Activated CD8-positive, alpha-beta memory T cell treated with anti-CD3 and anti-CD28 coated beads, Interleukin-2, amount 50 U/mL, for 48 hours (primary cell): ENCODE results near the gene SCG3.

Experiments
- DNase-seq: peaks from one replicate; pipeline ENCODE4 v3.0.0-alpha.2; 2020

Gene SCG3

DNA sequence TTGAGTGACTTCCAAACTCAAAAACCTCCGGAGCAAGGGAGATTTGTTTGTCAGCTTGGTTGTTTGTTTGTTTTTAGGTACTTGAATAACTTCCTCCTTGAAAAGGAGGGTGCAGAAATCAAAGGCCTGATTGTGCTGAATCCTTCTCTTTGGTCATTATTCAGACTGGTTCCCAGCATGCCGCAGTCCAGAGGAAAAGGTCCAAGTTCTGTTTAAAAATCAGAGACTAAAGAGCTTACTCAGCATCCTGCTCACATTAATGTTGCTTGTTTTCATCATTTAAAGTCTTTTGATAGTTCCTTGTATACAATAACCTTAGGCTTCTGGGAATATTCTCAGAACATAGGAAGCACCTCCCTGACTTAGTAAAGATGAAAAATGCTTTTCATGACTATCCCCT, 982 bp upstream of the SCG3 start:
- DNase-seq = no peak

DNA sequence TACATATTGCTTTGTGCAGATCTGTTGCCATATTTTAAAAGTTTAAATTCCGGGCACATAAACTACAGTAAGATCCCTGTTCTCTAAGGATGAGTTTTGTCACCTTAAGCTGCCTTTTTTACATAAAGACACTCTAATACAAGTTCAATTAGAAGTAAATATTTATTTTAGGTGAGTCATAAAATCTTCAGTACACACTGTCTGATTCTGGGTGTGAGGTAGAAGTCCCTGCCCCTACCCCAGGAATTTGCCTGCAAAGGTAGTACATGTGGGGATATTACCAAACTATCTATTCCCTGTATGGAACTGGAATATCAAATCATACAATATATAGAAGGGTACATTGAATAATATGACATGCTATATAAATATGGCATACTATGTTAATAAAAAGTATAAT, 6.3 kb downstream of the SCG3 start:
- DNase-seq = no peak

GRCh38 chr15:51688863-51689262, 7.6 kb downstream of the SCG3 start:
- no peak for DNase-seq

DNA sequence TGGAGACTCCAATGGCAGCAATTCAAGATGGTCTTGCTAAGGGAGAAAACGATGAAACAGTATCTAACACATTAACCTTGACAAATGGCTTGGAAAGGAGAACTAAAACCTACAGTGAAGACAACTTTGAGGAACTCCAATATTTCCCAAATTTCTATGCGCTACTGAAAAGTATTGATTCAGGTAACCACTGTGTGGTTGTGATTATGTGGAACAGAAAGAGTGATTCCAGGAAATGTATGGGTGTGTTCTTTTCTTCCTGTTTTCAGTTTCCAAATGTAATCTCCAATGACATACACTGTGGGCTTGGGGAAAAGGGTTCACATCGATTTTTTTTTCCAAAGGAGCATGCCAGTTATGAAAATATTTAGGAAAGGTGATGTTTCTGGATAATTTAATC, 10.9 kb downstream of the SCG3 start:
- no peak for DNase-seq

- DNase-seq = no peak
Measured at GRCh38 chr15:51696566-51696965, 15.3 kb downstream of the SCG3 start.

DNA sequence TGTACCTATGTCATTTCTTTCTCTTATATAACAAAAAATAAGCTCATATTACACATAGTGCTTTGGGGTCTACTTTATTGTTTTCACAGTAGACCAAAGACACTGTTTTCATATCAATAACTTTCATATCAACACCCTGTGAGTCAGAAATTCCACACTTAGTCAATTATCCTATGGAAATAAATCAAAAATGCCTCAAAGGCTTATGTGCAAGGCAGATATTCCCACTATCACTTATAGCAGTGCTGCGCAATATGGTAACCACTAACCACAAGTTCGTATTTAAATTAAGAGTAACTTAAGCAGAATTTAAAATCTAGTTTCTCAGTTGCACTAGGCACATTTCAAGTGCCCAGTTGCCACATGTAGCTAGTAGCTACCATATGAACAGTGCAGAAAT, 15.9 kb downstream of the SCG3 start:
- no peak for DNase-seq

DNA sequence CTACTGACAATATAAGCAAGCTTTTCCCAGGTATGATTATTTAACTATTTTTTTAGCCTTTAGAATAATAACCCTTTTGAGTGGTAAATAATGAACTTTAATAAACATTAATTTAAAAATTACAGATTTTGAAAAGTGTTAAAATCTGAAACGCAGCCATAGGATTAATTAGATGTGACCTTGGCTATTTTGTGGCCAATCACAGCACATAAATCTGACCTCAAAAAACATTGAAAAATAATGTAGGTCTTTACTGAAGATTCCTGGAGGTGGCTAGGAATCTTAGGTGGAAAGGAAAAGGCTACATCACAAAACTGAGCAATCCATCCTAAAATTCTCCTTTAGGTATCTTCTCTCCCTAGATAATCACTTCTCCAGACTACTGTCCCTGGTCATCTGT, 18.1 kb downstream of the SCG3 start:
- no peak for DNase-seq

- no peak for DNase-seq
Measured at GRCh38 chr15:51702710-51703109, 21.4 kb downstream of the SCG3 start.

- no peak for DNase-seq
Measured at GRCh38 chr15:51706291-51706690, 25.0 kb downstream of the SCG3 start.

GRCh38 chr15:51706926-51707608, 25.8 kb downstream of the SCG3 start:
- no peak for DNase-seq

- no peak for DNase-seq
Measured at GRCh38 chr15:51708013-51708412, 26.7 kb downstream of the SCG3 start.

GRCh38 chr15:51709031-51709430, 27.7 kb downstream of the SCG3 start:
- no peak for DNase-seq

- DNase-seq = no peak
Measured at GRCh38 chr15:51714162-51714561, 32.9 kb downstream of the SCG3 start.

- no peak for DNase-seq
Measured at GRCh38 chr15:51714911-51715310, 33.6 kb downstream of the SCG3 start.

- DNase-seq = no peak
Measured at GRCh38 chr15:51718219-51718618, 36.9 kb downstream of the SCG3 start.

- no peak for DNase-seq
Measured at GRCh38 chr15:51718746-51719145, 37.4 kb downstream of the SCG3 start.

DNA sequence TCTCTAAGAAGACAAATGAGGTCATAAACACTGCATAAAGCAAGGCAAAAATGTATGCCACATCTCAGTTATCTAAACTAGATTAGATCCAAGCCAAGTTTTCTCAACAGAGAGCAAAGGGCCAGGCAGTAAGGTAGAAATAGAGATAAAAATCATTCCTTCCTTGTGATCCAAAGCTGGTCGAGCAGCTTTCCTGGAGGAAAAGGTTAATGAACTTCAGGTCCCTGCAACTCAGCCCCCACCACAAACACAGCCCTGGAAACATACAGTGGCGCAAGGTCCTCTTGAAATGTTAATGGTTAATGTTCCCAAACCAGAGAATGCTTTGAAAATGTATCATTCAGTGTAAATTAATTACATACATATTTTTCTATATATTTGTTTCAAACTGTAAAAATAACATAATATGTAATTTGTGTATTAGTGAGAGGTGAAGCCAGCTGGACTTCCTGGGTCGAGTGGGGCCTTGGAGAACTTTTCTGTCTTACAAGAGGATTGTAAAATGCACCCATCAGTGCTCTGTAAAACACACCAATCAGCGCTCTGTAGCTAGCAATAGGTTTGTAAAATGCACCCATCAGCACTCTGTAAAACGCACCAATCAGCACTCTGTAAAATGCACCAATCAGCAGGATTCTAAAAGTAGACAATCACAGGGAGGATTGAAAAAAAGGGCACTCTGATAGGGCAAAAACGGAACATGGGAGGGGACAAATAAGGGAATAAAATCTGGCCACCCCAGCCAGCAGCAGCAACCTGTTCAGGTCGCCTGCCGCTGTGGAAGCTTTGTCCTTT, 39.1 kb downstream of the SCG3 start:
- DNase-seq = no peak

DNA sequence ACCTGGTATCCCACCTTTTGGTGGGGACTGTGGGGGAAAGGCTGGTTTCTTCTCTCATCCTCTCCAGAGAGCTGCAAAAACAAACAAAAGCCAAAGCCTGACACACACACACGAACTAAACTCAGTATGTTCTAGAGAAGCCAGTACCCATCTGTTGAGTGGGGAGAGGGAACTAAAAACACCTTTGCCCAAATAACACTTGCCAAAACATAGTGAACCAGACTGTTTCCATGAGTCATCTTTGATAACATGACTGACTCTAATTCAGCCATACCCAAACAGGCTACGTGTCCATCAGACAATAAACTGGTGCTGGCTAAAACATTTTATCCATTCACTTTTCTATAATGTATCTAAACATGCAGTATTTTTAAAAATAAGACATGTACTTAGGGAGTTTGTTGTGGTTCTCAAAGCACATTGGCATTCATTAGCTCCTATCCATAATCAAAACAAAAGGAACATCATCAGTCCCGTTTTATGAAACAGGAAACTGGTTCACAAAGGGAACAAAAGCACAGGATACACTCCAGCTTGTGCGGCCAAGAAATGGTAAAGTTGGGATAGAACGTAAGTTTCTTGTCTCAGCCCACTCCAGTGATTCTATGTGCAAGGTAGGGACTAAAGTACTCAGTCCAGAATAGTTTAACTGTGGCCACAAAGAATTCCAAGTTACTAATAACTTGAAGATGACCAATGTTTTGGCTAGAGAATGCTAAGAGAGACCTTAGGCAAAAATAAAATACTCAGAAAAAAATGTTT, 40.1 kb downstream of the SCG3 start:
- DNase-seq = no peak

DNA sequence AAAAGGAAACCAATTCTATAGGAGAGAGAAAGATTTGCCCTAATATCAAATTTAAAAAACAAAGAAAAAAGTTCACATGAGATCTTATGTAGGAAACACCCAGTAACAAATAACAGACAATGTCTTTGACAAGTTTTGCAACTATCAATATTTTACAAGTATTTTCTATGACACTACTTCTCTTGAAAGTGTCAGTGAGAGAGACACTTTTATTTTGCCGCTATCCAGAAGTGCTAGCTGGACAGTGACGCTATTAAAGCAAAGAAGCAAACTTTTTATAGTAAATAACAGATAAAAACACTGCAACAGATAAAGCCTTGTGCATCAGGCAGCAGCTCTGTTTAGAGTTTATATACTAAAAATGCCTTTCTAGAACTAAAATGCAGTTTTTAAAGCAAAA, 42.9 kb downstream of the SCG3 start:
- no peak for DNase-seq

DNA sequence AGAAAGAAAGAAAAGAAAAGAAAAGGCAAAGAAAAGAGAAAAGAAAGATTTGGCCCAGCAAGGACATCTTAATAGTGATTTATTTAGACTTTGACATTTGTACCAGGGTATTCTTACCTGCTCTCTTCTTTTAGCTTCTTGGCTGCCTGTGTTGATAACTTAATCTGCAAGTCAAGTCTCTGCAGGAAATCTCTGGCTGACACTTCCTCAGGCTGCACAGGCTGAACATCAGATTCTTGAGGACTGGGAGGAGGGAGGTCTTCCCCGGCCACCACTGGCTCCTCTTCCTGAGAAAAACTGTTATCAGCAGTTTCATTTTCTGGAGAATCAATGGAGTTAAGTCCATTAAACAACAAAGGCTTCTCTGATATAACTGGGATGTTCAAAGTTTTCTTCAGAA, 43.4 kb downstream of the SCG3 start:
- no peak for DNase-seq

DNA sequence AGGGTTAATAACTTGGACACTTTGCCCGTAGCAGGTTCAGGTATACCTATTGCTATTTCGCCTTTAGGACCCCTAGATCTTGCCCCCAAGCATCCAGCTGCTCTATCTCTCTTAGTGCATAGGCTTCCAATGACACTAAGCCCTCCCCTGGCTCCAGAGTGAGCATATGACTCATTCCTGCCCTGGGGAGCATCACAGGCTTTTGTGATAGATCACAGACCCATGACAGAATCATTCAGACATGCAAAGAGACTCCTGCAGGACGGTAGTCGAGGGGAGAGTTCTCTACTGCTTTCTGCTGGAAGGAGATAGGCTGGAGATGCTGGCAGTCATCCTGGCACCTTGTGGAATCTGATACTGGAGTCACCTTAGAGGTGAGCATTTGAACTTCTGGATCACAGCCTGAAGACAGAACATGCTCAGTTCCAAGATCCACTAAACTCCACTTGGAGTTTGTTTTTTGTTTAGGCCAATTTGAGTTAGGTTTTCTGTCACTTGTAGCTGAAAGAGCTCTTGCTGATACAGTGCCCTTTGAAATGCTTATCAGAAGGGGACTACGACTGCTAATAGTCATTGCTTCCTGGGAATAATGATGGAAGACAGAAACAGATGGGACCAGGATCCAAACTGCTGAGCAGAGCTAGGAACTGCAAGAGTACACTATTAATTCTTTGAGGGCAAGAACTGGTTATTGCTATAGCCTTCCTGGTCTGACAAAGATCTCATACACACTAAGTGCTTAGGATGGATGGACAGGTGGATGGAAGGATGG, 45.2 kb downstream of the SCG3 start:
- no peak for DNase-seq

GRCh38 chr15:51727141-51727897, 46.0 kb downstream of the SCG3 start:
- no peak for DNase-seq
